22Rv1 (cell line): ENCODE measurements around the gene GGNBP2.

ENCODE experiments used
- H3K27ac ChIP-seq: fragments of 450-650 bp; 2 replicates; pipeline ENCODE4 v1.5.1; 2017
- CTCF ChIP-seq: fragments of 450-650 bp; IDR thresholded peaks from 2 replicates; pipeline ENCODE4 v1.5.1; 2017; ENCODE audit warnings: mild to moderate bottlenecking
- ZFX ChIP-seq: fragments of 450-650 bp; IDR thresholded peaks from 2 replicates; pipeline ENCODE4 v1.6.1; 2017; ENCODE audit warnings: antibody characterized with exemption, borderline replicate concordance

The GGNBP2 gene

GRCh38 chr17:36632916-36633771, 88.4 kb downstream of the GGNBP2 start:
- H3K27ac ChIP-seq, result no peak overlapping the region
- TF ChIP-seq ZFX (no peak), CTCF (no peak)
